ENCODE data around the gene ASB1. TPM values are rescaled to one million over a fixed set of nuclear protein-coding genes. Genes with fewer than 3 reads are reported as not detected.

ASB1 gene
- total and polyA plus RNA-seq, 9 donors, result 39.1 to 48.4 (median 42.9) TPM

GRCh38 chr2:238422285-238422684 is 4.4 kb upstream of the ASB1 start:
- Histone ChIP-seq H3K4me1 (ENCODE audit: control insufficient read depth, insufficient read depth, low read length) (peaks cover 65% of the 10 kb centered on the region), H3K27me3 (ENCODE audit: control insufficient read depth, insufficient read depth, low read length) (peaks cover 3% of the 10 kb centered on the region), H3K36me3 (ENCODE audit: control insufficient read depth, insufficient read depth, low read length) (no peaks in the 10 kb centered on the region), H3K27ac (ENCODE audit: low read length) (no peak overlapping the region), H3K9me3 (replicated peaks; ENCODE audit: control insufficient read depth, low read depth, low read length) (no peaks in the 10 kb centered on the region), H3K4me3 (ENCODE audit: low read length) (no peak overlapping the region)
- no peak for DNase-seq
- 89% methylated on average over 9 of the region's 10 CpGs for WGBS (ENCODE audit: insufficient coverage)

GRCh38 chr2:238422940-238423339 is 3.8 kb upstream of the ASB1 start:
- WGBS (ENCODE audit: insufficient coverage), result 90% methylated on average over 6 of the region's 7 CpGs

DNA sequence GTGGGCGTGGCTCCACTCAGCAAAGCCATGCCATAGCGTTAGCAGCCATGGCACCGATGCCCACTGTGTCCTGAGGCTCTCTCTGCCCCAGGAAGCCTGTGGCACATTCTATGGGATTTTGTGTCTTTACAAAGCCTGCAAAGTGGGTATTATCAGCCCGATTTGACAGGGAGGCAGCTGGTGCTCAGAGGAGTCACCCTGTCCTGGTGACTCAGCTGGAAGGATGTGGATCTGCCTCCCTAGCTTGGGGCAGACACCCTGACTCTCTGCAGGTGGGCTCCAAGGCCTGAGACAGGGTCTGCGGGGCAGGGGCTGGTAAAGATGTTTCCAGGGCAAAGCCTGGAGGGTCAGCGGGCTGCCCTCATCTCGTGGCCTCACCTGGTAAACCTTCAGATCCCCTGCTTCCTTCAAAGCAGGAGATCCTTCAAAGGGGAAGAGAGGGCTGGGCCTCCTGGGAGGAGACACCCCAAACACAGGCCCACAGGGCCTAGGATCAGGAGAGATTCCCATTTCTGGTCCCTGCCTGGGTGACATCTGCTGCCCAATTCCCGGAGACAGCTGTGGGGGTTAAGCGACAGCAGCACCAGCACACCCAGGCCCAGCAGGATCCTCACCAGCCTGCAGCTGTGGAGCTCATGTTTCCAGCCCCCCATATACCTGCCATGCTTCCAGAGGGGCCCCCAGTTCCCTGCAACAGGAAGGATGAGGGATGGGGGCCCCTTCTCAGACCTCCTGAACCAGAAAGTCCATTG is 3.0 kb upstream of the ASB1 start:
- DNase-seq, result no peak
- 75% methylated on average over 9 of the region's 9 CpGs for WGBS (ENCODE audit: insufficient coverage)
- Histone ChIP-seq H3K27ac (ENCODE audit: low read length) (no peak overlapping the region), H3K4me1 (ENCODE audit: control insufficient read depth, insufficient read depth, low read length) (peaks cover 71% of the 10 kb centered on the region), H3K4me3 (ENCODE audit: low read length) (no peak overlapping the region), H3K27me3 (ENCODE audit: control insufficient read depth, insufficient read depth, low read length) (peaks cover 3% of the 10 kb centered on the region), H3K36me3 (ENCODE audit: control insufficient read depth, insufficient read depth, low read length) (no peaks in the 10 kb centered on the region), H3K9me3 (replicated peaks; ENCODE audit: control insufficient read depth, low read depth, low read length) (no peaks in the 10 kb centered on the region)

More at GRCh38 chr2:238422940-238423339, 3.8 kb upstream of the ASB1 start:
- H3K9me3 ChIP-seq (replicated peaks; ENCODE audit: control insufficient read depth, low read depth, low read length), result no peaks in the 10 kb centered on the region
- H3K27me3 ChIP-seq (ENCODE audit: control insufficient read depth, insufficient read depth, low read length), result peaks cover 3% of the 10 kb centered on the region
- H3K36me3 ChIP-seq (ENCODE audit: control insufficient read depth, insufficient read depth, low read length), result no peaks in the 10 kb centered on the region
- no peak overlapping the region for H3K4me3 ChIP-seq (ENCODE audit: low read length)
- no peak for DNase-seq
- peaks cover 69% of the 10 kb centered on the region for H3K4me1 ChIP-seq (ENCODE audit: control insufficient read depth, insufficient read depth, low read length)
- H3K27ac ChIP-seq (ENCODE audit: low read length), result no peak overlapping the region

GRCh38 chr2:238424313-238424700 is 2.4 kb upstream of the ASB1 start:
- no peaks in the 10 kb centered on the region for H3K36me3 ChIP-seq (ENCODE audit: control insufficient read depth, insufficient read depth, low read length)
- H3K27ac ChIP-seq (ENCODE audit: low read length), result no peak overlapping the region
- WGBS (ENCODE audit: insufficient coverage), result no CpG with 5 or more reads among the region's 3 CpGs
- no peaks in the 10 kb centered on the region for H3K9me3 ChIP-seq (replicated peaks; ENCODE audit: control insufficient read depth, low read depth, low read length)
- peak; percentile 63 for DNase-seq
- H3K4me1 ChIP-seq (ENCODE audit: control insufficient read depth, insufficient read depth, low read length), result peaks cover 71% of the 10 kb centered on the region
- peaks cover 3% of the 10 kb centered on the region for H3K27me3 ChIP-seq (ENCODE audit: control insufficient read depth, insufficient read depth, low read length)
- no peak overlapping the region for H3K4me3 ChIP-seq (ENCODE audit: low read length)

GRCh38 chr2:238425505-238425978 is 1.2 kb upstream of the ASB1 start:
- peaks cover 7% of the 10 kb centered on the region for H3K36me3 ChIP-seq (ENCODE audit: control insufficient read depth, insufficient read depth, low read length)
- peaks cover 6% of the 10 kb centered on the region for H3K9me3 ChIP-seq (replicated peaks; ENCODE audit: control insufficient read depth, low read depth, low read length)
- peak overlapping the region; percentile 83 for H3K4me3 ChIP-seq (ENCODE audit: low read length)
- WGBS (ENCODE audit: insufficient coverage), result 36% methylated on average over 7 of the region's 16 CpGs
- H3K27ac ChIP-seq (ENCODE audit: low read length), result peak overlapping the region; percentile 99
- H3K4me1 ChIP-seq (ENCODE audit: control insufficient read depth, insufficient read depth, low read length), result peaks cover 61% of the 10 kb centered on the region
- no peak for DNase-seq
- H3K27me3 ChIP-seq (ENCODE audit: control insufficient read depth, insufficient read depth, low read length), result peaks cover 3% of the 10 kb centered on the region

DNA sequence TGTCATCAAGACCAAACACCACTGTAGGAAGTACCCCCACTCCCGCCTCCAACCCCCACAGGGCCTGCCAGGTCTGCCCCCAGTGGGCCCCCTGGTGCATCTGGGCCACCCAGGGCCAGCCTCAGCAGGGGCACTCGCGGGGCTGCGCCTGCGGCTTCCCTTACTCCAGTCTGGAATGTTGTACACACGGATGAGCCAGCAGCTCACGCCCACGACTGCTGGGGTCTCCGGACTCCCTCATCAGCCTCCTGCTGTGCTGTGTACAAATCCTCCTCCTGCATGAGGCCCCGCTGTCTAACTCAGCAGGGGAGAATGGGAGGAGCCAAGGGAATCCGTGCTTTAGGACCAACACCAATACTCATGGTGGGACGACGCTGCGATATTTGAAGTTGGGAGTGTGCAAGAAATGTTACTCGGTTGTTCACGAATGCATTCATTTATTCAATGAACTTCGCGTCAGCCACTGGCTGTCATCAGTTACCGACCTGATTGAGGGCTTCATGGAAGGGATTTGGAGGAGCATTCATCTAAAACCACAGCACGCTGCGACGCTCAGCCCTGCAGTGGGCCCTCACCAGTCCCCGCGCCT is 654 bp upstream of the ASB1 start:
- H3K27me3 ChIP-seq (ENCODE audit: control insufficient read depth, insufficient read depth, low read length), result peaks cover 3% of the 10 kb centered on the region
- H3K36me3 ChIP-seq (ENCODE audit: control insufficient read depth, insufficient read depth, low read length), result peaks cover 11% of the 10 kb centered on the region
- H3K9me3 ChIP-seq (replicated peaks; ENCODE audit: control insufficient read depth, low read depth, low read length), result peaks cover 11% of the 10 kb centered on the region
- H3K27ac ChIP-seq (ENCODE audit: low read length), result peak overlapping the region; percentile 99
- H3K4me1 ChIP-seq (ENCODE audit: control insufficient read depth, insufficient read depth, low read length), result peaks cover 56% of the 10 kb centered on the region
- H3K4me3 ChIP-seq (ENCODE audit: low read length), result peak overlapping the region; percentile 83
- peak; percentile 67 for DNase-seq
- WGBS (ENCODE audit: insufficient coverage), result 6% methylated on average over 11 of the region's 24 CpGs

DNA sequence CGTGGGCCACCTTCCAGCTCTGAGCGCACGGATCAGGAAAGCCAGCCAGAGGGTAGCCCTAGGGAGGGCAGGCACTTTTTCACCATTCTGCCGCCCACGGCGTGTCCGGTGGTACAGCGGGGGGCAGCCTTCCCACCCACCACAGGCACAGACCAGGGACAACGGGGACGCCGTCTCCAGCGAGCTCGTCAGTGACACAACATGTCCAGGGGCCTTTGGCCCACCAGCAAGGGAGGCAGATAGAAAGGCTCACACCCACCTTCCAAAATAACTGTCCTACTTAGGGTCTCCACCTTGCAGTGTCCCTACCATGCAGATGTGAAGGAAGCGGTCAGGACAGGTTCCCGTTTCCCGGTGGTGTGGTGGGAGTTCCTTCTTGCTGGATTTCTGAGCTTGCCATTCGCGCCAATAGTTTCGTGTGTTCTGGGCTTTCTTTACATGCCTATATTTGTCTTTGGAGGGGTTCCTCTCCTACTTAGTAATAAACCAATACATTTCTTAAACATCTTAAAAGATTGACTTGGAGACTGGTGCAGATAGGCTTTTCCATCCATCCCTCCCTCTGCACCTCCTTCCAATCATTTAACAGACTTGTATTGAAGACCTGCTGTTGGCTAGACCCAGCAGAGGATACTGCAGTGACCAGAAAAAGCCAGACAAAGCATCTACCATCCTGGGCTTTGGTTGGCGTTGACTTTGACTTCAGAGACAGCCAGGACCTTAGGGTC is 872 bp downstream of the ASB1 start:
- peaks cover 11% of the 10 kb centered on the region for H3K9me3 ChIP-seq (replicated peaks; ENCODE audit: control insufficient read depth, low read depth, low read length)
- 8% methylated on average over 10 of the region's 20 CpGs for WGBS (ENCODE audit: insufficient coverage)
- H3K4me1 ChIP-seq (ENCODE audit: control insufficient read depth, insufficient read depth, low read length), result peaks cover 44% of the 10 kb centered on the region
- H3K36me3 ChIP-seq (ENCODE audit: control insufficient read depth, insufficient read depth, low read length), result peaks cover 11% of the 10 kb centered on the region
- DNase-seq, result no peak
- H3K27ac ChIP-seq (ENCODE audit: low read length), result peak overlapping the region; percentile 99
- H3K27me3 ChIP-seq (ENCODE audit: control insufficient read depth, insufficient read depth, low read length), result peaks cover 3% of the 10 kb centered on the region
- H3K4me3 ChIP-seq (ENCODE audit: low read length), result peak overlapping the region; percentile 83

DNA sequence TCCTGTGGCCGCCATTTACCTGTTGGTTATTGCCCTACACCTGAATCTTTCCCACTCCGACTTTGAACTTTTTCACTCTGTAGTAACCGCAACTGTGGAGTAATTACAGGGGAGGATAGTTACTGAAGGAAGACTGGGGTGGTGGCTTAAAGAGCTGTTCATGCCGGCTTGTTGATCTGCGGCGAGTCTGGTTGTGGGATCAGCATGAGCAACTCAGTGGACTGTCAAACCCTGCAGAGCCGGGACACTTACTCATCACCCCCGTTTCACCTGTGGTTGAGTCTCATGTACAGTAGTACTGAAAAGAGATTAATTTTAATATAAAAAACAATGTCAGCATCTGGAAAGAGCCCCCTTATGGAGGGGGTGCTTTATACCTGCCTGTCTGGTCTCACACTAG is 2.1 kb downstream of the ASB1 start:
- peaks cover 11% of the 10 kb centered on the region for H3K9me3 ChIP-seq (replicated peaks; ENCODE audit: control insufficient read depth, low read depth, low read length)
- no peak overlapping the region for H3K27ac ChIP-seq (ENCODE audit: low read length)
- no peak for DNase-seq
- H3K4me3 ChIP-seq (ENCODE audit: low read length), result no peak overlapping the region
- H3K27me3 ChIP-seq (ENCODE audit: control insufficient read depth, insufficient read depth, low read length), result peaks cover 3% of the 10 kb centered on the region
- no CpG with 5 or more reads among the region's 8 CpGs for WGBS (ENCODE audit: insufficient coverage)
- peaks cover 36% of the 10 kb centered on the region for H3K4me1 ChIP-seq (ENCODE audit: control insufficient read depth, insufficient read depth, low read length)
- peaks cover 19% of the 10 kb centered on the region for H3K36me3 ChIP-seq (ENCODE audit: control insufficient read depth, insufficient read depth, low read length)

GRCh38 chr2:238430781-238431180 is 4.1 kb downstream of the ASB1 start:
- 80% methylated on average over 1 of the region's 6 CpGs for WGBS (ENCODE audit: insufficient coverage)
- peaks cover 37% of the 10 kb centered on the region for H3K36me3 ChIP-seq (ENCODE audit: control insufficient read depth, insufficient read depth, low read length)
- DNase-seq, result no peak
- no peak overlapping the region for H3K27ac ChIP-seq (ENCODE audit: low read length)
- H3K9me3 ChIP-seq (replicated peaks; ENCODE audit: control insufficient read depth, low read depth, low read length), result peaks cover 11% of the 10 kb centered on the region
- no peak overlapping the region for H3K4me3 ChIP-seq (ENCODE audit: low read length)
- peaks cover 18% of the 10 kb centered on the region for H3K4me1 ChIP-seq (ENCODE audit: control insufficient read depth, insufficient read depth, low read length)
- H3K27me3 ChIP-seq (ENCODE audit: control insufficient read depth, insufficient read depth, low read length), result peaks cover 2% of the 10 kb centered on the region

- peaks cover 12% of the 10 kb centered on the region for H3K4me1 ChIP-seq (ENCODE audit: control insufficient read depth, insufficient read depth, low read length)
- H3K4me3 ChIP-seq (ENCODE audit: low read length), result no peak overlapping the region
- no peaks in the 10 kb centered on the region for H3K27me3 ChIP-seq (ENCODE audit: control insufficient read depth, insufficient read depth, low read length)
- WGBS (ENCODE audit: insufficient coverage), result no CpG with 5 or more reads among the region's 1 CpG
- peaks cover 39% of the 10 kb centered on the region for H3K36me3 ChIP-seq (ENCODE audit: control insufficient read depth, insufficient read depth, low read length)
- DNase-seq, result no peak
- H3K9me3 ChIP-seq (replicated peaks; ENCODE audit: control insufficient read depth, low read depth, low read length), result peaks cover 11% of the 10 kb centered on the region
- H3K27ac ChIP-seq (ENCODE audit: low read length), result no peak overlapping the region
These were observed 4.7 kb downstream of the ASB1 start for GRCh38 chr2:238431456-238431855.

Data from muscle of leg (tissue), 11 donors.